Transverse colon (tissue), 1 donor: ENCODE data around the gene LINGO3.

Source experiments
- EP300 ChIP-seq: sonication (generic); formaldehyde crosslinking; IDR thresholded peaks from one replicate; pipeline ENCODE4 v1.6.1; 2017; ENCODE audit warnings: antibody characterized with exemption, low read depth
- POLR2A ChIP-seq: fragments of 450-650 bp; IDR thresholded peaks from one replicate; pipeline ENCODE4 v1.6.1; 2016; ENCODE audit warnings: antibody characterized with exemption, mild to moderate bottlenecking, moderate library complexity

- TF ChIP-seq POLR2A, result no peak
- TF ChIP-seq EP300, result no peak
These were observed 1.6 kb downstream of the LINGO3 start for GRCh38 chr19:2306281-2306806.
